Activated CD8-positive, alpha-beta memory T cell treated with anti-CD3 and anti-CD28 coated beads for 24 hours (primary cell): ENCODE results near the gene C16orf92.
"Not testable (repeated sequence)": the region's sequence is repeated elsewhere in the genome, so short reads cannot be mapped to it uniquely, and the experiment has no call there.

ENCODE experiments used
- DNase-seq: peaks from one replicate; pipeline ENCODE4 v3.0.0-alpha.2; 2020

Gene C16orf92

DNA sequence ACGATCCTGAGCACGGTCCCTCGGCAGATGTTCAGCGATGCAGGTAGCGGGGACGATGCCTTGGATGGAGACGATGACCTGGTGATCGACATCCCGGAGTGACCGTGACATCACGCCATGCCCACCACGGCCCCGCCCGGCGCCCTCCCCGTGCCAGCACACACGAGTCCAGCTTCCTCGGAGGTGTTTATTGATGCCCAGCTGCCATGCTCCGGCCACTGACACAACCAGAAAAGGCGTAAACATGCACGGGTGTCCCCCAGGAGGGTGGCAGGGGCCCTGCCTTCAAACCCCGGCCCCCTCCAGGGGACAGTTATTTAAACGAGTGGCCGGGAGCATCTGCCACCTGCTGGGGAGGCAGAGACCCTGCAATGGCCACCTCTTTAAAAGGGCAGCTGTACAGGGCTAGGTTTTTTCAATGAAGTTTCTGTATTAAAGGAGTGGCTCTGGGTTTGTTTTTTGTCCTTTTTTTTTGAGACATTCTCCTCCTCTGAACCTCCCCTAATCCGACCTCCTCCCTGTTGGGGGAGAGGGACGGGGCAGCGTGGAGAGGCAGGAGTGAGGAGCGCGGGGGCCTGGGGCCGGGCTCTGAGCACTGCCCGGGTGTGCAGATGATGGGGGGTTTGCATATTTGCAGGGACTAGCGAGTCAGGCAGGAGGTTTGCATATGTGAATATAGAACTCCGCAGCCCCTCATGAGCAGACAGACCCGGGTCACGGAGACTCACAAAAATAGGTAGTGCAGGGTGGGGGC lies 17.5 kb upstream of the C16orf92 start:
- no peak for DNase-seq

DNA sequence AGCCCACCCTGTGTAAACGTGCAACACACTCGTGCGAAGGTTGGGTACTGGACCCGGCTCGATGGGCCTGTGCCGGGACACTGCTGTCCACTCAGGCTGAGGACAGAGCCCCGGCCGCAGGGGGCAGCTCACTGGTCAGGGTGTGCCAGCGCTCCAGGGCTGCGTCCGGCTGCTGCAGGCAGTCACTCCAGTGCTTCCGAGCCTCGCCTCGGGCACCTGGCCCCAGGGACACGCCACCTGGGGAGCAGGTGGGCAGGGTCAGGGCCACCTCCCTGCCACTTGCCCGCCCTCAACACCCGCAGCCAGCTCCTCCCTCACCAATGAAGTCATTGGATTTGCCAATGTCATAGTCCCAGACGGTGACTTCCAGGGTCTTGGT lies 16.9 kb upstream of the C16orf92 start:
- DNase-seq: no peak

DNA sequence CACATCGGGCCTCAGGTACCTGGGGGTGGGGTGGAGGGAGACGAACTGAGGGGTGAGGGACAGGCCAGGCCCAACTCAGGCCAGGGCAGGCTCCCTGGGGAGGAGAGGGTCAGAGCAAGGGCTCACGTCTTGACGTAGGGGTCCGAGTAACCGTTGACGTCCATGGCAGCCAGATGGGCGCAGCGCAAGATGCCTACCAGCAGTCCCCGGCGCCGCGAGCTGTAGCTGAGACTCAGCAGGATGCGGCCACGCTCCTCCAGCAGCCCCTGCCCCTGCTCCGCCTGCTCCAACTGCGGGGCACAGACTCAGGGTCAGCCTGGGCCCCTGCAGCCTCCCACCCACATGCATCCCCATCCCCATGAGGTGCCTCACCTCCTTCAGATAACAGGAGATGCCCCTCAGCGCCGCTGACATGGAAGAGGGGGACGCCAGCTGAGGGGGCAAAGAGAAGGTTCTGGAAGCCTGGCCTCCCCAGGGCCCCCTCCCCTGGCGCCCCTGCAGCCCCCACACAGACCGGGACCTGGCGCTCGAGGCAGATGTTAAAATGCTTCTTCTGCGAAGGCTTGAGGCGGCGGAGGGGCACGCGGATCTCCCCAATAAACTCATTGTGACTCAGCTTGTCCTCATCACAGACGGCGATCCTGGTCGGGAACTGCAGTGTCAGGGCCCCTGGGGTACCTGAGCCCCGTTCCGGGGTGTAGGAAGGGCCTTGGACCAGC lies 16.2 kb upstream of the C16orf92 start:
- DNase-seq: no peak

DNA sequence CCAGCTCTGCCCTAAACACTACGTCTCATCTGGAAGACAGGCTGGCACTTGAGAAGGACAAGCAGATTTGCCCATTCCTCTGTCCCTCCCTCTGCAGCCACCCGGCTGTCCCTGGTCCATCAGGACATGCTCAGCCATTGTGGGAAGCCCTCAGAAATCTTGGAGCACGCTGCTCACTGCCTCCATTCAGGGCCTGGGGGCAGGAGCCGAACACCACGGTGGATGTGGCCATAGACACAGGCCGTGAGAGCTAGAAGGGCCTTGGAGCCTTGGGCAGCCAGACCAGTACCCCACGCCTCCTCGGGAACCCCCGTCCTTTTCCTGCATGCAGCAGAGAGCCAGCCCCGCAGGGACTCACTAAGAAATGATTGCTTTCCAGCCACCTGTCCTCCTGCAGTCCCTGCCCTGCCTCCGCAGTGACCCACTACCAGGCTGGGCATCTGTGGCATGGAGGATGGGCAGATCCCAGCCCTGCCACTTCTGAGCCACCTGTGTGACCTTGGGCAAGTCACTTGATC lies 15.6 kb upstream of the C16orf92 start:
- no peak for DNase-seq

DNA sequence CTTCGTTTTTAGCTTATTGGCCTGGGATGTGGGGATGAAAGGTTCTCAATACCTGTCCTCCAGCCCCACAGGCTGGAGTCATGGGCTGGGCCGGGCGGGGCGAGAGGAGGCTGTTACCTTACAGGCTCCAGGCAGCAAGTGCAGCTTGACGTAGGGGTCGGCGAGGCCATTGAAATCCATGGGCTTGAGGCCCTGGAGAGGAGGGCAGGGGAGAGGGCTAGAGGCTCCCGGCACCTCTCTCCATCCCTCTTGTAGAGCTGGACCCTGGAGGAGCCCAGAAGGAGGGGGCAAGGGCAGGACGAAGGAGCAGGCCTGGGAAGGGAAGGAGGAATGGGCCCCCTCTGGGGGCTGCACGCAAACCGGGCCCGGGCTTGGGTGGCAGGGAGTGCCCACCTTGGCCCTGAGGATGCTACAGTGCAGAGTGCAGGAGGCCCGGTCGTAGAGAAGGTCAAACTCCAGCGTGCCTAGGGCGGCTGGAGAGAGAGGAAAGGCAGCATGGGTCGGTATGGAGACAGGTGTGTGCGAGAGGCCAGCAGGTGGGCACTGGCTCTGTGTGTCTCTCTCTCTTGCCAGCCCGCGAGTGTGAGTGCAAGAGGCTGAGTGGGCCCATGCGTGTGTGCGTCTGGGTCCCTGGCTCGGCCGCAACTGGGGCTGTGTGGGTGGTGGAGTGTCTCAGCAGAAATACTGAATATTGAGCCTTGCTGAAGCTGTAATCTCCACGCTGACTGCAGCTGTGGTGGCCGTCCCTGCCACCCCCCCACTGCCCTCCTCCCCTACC lies 13.7 kb upstream of the C16orf92 start:
- no peak for DNase-seq

DNA sequence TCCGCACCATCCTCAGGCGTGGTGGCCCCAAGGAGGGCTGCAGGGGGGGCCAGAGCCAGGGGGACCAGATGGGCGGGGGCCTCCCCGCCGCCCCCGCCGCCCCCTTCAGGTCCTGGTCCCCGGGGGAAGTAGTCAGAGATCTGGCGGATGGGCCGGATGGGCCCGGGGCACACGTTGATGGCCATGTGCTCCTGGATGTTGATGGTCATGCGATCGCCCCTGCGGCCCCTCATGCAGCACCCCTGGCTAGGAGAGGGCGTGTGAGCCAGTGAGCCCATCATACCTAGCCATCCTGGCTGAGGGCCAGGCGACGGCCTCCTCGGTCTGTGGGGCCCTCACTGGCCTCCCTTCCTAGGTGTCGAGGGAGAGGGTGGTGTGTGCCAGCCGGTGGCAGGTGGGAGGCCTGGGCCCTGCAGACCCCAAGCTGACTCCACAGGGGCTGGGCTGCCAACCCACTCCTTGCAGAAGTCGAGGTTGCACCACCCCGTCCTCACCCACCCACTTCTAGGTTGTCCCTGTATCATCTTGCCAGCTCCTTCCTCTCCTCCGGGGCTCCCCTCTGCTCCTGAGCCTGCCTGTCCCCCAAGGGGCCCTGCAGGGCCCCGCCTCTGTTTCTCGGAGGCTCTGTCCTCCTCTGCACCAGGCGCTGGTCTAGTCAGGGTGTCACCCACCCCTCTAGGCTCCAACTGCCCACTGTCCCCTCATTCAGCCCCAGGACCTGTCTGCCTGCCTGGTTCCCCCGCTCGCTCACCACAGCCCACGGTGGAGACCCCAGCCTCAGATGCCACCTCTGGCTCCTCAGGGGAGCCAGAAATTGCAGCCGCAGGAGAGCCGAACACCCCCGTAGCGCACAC lies 12.8 kb upstream of the C16orf92 start:
- DNase-seq: no peak

DNA sequence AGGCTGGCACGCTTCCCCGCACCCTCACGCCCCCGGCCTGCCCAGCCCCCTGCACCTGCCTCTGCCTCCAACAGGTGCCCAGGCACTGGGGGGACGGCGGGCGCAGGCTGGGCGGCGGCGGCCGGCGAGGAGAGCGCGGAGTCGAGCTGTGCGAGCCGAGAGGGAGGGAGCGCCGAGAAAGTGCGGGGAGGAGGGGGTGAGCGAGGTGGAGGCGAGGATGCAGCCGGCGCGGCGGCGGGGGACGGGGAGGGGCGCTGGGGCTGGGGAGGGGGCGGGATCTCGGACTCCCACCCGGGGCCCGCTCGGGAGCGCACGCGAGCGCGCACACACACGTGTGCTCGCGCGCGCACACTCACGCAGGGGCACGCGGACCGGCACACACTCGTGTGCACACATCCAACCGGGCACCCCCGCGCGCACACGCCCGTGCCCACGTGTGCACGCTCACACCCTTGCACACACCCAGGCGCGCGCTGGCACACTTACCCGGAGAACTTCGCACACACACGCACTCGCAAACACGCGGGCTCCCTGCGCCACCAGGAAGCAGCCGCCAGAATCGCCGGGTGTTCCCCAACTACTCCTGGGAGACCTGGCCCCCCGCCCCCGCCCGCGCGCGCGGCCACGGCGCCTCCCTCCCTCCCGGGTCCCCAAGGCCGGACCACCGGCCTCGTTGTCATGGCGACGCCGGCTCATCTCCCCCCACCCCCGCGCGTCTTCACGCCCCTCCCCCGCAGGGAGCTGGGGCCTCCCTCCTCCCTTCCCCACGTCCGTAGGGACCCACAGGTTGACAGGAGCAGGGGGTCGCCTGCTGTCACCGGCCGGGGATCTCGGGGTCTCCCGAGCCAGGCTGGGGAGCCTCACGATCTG lies 11.9 kb upstream of the C16orf92 start, which contains the start of gene DOC2A:
Gene DOC2A, minus strand, starts transcription at position 184 of the 870 bp plus-strand sequence. CDS start 805 bp downstream, outside the sequence.
- no peak for DNase-seq

DNA sequence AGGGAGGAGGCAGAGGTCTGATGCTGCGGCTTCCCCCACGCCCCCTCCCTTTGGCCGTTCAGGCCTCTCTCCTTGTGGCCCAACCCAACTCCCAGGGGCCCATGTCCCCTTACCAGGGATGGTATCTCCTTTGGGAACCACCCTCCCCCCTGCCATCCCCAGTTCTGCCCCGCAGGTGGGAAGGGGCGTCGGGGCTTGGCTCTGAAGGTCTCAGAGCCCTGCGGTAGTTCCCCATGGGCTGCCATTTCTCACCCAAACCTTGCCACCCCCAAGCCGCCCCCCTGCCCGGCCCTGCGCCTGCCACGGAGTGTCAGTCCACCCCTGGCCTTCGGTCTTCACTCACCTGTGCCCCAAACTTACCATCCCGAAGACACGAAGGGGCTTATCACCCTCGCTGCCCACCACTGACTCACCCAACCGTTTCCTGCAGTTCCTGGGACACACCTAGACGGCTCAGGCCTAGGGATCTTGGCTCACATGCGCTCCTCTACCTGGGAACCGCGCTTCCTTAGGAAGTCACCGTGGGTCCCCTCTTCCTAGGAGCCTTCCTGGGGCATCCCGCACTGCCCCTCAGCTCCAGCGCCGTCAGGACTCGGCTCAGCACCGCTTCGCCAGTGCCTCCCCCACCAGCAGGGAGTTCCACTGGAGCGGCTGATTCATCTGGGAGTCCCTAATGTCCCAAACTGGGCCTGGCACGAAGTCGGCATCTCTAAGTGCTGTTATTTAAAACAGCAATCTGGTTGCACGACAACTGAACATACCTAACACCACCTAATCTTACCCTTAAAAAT lies 11.1 kb upstream of the C16orf92 start:
- DNase-seq: no peak

DNA sequence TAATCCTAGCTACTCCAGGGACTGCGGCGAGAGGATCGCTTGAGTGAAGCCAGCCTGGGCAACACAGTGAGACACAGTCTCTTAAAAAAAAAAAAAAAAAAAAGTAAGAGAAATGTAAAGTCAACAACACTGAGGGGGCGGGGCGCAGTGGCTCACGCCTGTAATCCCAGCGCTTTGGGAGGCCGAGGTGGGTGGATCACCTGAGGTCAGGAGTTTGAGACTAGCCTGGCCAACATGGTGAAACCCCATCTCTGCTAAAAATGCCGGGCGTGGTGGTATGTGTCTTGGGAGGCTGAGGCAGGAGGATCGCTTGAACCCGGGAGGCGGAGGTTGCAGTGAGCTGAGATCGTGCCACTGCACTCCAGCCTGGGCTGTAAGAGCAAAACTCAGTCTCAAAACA lies 10.4 kb upstream of the C16orf92 start:
- DNase-seq: not testable (repeated sequence)

DNA sequence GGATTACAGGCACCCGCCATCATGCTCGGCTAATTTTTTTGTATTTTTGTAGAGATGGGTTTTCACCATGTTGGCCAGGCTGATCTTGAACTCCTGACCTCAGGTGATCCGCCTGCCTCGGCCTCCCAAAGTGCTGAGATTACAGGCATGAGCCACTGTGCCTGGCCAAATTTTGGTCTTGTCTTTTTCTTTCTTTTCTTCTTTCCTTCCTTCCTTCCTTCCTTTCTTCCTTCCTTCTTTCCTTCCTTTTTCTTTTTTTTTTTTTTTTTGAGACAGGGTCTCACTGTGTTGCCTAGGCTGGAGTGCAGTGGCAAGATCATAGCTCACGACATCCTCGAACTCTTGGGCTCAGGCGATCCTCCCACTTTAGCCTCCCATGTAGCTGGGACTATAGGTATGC lies 7.5 kb upstream of the C16orf92 start:
- not testable (repeated sequence) for DNase-seq

DNA sequence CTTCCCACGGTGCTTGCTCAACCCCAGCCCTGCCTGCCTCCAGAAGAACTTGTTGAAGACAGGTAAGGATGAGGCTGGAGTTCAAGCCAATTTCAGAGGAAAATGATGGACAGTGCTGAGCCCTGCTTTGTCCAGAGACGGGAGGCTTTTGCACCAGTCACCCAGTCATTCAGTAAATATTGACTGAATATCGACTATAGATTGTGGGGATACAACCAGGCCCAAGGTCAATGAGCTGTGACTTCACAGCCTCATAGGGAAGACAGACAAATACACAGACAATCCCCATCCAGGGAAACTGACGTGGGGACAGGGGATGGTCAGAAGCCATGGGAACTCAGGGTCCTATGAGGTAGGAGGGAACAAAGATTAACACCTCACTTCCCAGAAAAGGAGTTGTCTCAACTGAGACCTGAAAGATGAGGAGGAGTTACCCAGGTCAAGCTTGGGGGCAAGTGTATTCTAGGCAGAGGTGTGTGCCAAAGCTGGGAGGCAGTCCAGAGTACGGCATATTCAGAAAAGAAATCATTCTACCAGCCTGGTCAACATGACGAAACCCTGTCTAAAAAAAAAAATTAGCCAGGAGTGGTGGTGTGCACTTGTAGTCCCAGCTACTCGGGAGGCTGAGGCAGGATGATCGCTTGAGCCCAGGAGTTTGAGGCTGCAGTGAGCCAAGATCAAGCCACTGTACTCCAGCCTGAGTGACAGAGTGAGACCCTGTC lies 6.3 kb upstream of the C16orf92 start:
- DNase-seq: no peak

DNA sequence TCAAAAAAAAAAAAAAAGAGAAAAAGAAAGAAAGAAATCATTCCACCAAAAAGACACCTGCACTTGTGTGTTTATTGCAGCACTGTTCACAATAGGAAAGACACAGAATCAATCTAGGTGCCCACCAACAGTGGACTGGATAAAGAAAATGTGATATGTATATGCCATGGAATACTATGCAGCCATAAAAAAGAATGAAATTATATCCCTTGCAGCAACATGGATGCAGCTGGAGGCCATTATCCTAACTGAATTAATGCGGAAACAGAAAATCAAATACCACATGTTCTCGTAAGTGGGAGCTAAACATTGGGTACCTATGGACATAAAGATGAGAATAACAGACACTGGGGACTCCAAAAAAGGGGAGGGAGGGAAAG lies 5.7 kb upstream of the C16orf92 start:
- DNase-seq: no peak

DNA sequence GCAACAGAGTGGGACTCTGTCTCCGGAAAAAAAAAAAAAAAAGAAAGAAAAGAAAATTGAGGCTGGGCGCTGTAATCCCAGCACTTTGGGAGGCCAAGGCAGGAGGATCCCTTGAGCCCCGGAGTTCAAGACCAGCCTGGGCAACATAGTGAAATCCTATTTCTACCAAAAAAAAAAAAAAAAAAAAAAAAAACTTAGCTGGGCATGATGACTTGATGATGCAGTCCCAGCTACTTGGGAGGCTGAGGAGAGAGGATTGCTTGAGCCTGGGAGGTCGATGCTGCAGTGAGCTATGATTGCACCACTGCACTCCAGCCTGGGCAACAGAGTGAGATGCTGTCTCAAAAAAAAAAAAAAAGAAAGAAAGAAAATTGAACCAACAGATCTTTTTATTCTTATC lies 5.1 kb upstream of the C16orf92 start:
- not testable (repeated sequence) for DNase-seq

DNA sequence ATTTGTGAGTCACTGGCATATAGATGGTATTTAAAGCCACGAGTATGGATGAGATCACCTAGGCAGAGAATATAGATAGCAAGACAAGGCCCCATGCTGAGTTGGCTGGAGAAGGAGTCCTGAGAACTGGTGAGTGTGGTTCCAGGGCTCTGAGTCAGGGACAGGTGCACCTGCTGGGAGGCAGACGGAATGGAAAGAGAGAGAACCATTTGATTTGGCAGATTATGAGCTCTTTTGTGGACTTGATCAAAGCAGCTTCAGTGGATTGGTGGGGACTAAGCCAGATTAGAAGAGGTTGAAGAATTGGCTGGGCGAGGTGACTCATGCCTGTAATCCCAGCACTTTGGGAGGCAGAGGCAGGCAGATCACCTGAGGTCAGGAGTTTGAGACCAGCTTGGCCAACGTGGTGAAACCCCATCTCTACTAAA lies 4.3 kb upstream of the C16orf92 start:
- no peak for DNase-seq

DNA sequence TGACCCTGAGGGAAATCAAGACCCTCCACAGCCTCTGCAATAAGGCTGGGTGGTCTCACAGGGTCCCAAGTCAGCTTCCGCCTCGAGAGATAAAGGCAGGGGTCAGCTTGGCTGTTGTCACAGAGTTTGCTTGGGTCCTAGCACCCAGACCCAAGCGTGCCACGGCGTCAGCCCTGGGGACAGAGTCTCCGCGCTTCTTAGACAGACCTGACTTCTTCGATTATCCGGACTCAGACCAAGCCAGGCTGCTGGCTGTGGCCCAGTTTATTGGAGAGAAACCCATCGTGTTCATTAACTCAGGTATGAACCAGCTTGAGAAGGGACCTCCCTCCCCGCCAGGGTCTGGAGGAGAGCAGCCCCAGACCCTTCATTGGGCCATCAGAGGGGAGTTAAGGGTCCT lies 588 bp downstream of the C16orf92 start:
- no peak for DNase-seq

DNA sequence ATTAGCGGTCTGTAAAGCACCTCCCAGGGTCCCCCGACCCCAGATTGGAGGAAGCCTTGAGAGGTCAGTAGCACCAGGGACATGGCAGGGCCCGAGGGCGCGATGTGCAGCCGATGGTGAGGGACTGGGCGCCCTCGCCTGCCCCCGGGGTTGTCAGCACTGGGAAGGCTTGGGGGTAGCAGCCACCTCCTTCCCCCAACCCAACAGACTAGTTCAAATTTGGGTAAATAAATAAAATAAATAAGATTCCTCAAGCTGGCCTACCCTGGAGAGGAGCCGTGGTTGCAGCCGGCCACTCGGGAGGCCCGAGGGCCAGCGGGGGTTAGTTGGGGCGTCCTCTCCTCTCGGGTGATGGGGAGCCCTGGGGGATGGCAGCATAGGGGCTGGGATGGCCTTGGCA lies 1.5 kb downstream of the C16orf92 start:
- DNase-seq: no peak

DNA sequence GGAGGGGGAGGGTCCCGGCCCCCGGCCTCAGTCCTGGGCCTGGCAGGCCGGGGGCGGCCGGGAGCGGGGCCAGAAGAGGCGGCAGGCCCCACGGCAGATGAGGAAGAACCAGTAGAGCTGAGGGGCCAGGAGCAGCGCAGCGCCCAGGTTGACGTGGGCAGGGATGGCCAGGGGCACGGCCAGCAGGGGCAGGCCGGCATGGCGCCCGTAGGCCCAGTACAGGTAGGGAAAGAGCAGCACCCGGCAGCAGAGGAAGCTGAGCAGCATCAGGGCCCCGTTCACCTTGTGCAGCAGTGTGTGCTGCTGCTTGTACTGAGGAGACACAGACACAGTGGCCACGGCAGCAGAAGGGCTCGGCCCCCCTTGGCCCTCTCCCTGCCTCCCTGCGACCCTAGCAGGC lies 2.2 kb downstream of the C16orf92 start:
- no peak for DNase-seq

DNA sequence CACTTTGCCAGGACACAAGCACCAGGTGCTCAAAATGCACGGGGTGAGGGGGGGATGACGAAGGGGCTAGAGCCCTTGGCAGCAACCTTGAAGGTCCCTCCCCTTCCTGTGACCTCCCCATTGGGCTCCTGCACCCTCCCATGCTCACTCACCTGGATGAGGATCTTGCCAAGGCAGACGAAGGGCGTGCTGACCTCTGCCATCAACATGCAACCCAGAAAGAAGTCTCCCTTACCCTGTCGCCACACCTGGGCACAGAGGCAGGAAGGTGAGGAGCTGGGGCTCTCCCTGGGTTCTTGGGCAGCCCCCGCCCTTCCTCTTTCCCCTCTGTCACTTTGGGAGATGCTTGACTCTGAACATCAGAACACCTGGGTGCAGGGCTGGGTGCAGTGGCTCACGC lies 2.6 kb downstream of the C16orf92 start:
- DNase-seq: no peak

DNA sequence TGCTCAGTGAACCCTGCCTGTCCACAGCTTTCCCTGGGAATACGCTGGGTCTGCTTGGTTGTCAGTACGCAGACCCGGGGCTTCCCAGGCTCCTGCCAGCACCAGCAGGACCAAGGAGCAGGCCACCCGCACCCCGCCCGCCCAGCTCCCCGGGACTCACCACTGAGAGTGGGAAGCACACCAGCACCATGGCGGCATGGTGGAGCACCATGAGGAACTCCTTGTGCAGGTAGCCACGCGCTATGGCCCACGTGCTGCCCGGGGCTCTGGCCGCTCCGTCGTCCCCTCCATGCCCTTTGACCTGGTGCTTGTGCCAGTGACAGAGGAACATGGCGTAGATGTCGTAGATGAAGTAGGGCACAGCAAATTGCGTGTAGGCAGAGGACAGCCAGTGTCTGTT lies 3.5 kb downstream of the C16orf92 start:
- DNase-seq: no peak
